Upper lobe of right lung (tissue), 1 donor: ENCODE measurements around the gene AIG1. TPM values are rescaled to one million over a fixed set of nuclear protein-coding genes. Genes with fewer than 3 reads are reported as not detected.

Source experiments
- ATAC-seq: fragments of 200-7000 bp; cut with Tn5 transposase; one replicate; pipeline ENCODE4 v1.9.1; 2020; ENCODE audit warnings: mild to moderate bottlenecking, moderate library complexity
- DNase-seq: peaks from one replicate; pipeline ENCODE4 v3.0.0-alpha.2; 2020
- H3K27ac ChIP-seq: fragments of 200-600 bp; one replicate; pipeline ENCODE4 v1.8.0; 2022
- H3K27me3 ChIP-seq: fragments of 200-600 bp; one replicate; pipeline ENCODE4 v1.8.0; 2022; ENCODE audit warnings: mild to moderate bottlenecking
- H3K36me3 ChIP-seq: fragments of 200-600 bp; one replicate; pipeline ENCODE4 v1.8.0; 2022
- H3K4me1 ChIP-seq: fragments of 200-600 bp; one replicate; pipeline ENCODE4 v1.8.0; 2022
- H3K4me3 ChIP-seq: fragments of 200-600 bp; one replicate; pipeline ENCODE4 v1.8.0; 2022; ENCODE audit warnings: mild to moderate bottlenecking
- H3K9me3 ChIP-seq: fragments of 200-600 bp; one replicate; pipeline ENCODE4 v1.8.0; 2022
- CTCF ChIP-seq: fragments of 200-600 bp; IDR thresholded peaks from one replicate; pipeline ENCODE4 v1.8.0; 2022; ENCODE audit warnings: antibody characterized with exemption
- intact Hi-C: fragments of 100-400 bp; cut with DNase I; formaldehyde crosslinking; loops from one replicate; pipeline ENCODE4 v1.11.0; 2022
- total RNA-seq: library from RNA; stranded (reverse); fragmentation: NEBNext Ultra II Directional; extraction: Animal tissue kit (Norgen Biotek cat#: 25700); gene quantifications from one replicate; pipeline ENCODE4 v1.2.1, GENCODE V29; 2021
- donor health status: DM: no; HTN: yes; CAD: no; lungs with severe emphysema.

Gene AIG1
- total RNA-seq, 1 donor from 2014 or later = 26.8 TPM

GRCh38 chr6:143234734-143235133 lies 174.0 kb downstream of the AIG1 start:
- Histone ChIP-seq H3K9me3 (no peaks in the 10 kb centered on the region), H3K4me1 (no peaks in the 10 kb centered on the region), H3K27ac (no peak overlapping the region), H3K27me3 (no peaks in the 10 kb centered on the region), H3K36me3 (no peaks in the 10 kb centered on the region), H3K4me3 (no peak overlapping the region)
- ATAC-seq (no peak), DNase-seq (no peak)
- no peak for TF ChIP-seq CTCF
- intact Hi-C loops = no loop called here

- no peaks in the 10 kb centered on the region for H3K4me1 ChIP-seq
- no peak for ATAC-seq
- H3K36me3 ChIP-seq = no peaks in the 10 kb centered on the region
- H3K9me3 ChIP-seq = no peaks in the 10 kb centered on the region
- no peak for DNase-seq
- no peak for TF ChIP-seq CTCF
- H3K27me3 ChIP-seq = no peaks in the 10 kb centered on the region
- no peak overlapping the region for H3K27ac ChIP-seq
- H3K4me3 ChIP-seq = no peak overlapping the region
- intact Hi-C loops = no loop called here
Measured at GRCh38 chr6:143236151-143236798, 175.6 kb downstream of the AIG1 start.

GRCh38 chr6:143238306-143238705 lies 177.6 kb downstream of the AIG1 start:
- DNase-seq (no peak), ATAC-seq (no peak)
- intact Hi-C loops = no loop called here
- no peak overlapping the region for H3K4me3 ChIP-seq
- no peaks in the 10 kb centered on the region for H3K36me3 ChIP-seq
- no peaks in the 10 kb centered on the region for H3K4me1 ChIP-seq
- no peaks in the 10 kb centered on the region for H3K27me3 ChIP-seq
- H3K27ac ChIP-seq = no peak overlapping the region
- no peak for TF ChIP-seq CTCF
- H3K9me3 ChIP-seq = no peaks in the 10 kb centered on the region

GRCh38 chr6:143241111-143241510 lies 180.4 kb downstream of the AIG1 start:
- TF ChIP-seq CTCF = no peak
- DNase-seq (no peak), ATAC-seq (no peak)
- H3K27me3 ChIP-seq = no peaks in the 10 kb centered on the region
- H3K9me3 ChIP-seq = no peaks in the 10 kb centered on the region
- H3K36me3 ChIP-seq = no peaks in the 10 kb centered on the region
- H3K27ac ChIP-seq = no peak overlapping the region
- intact Hi-C loops = no loop called here
- H3K4me1 ChIP-seq = no peaks in the 10 kb centered on the region
- H3K4me3 ChIP-seq = no peak overlapping the region

DNA sequence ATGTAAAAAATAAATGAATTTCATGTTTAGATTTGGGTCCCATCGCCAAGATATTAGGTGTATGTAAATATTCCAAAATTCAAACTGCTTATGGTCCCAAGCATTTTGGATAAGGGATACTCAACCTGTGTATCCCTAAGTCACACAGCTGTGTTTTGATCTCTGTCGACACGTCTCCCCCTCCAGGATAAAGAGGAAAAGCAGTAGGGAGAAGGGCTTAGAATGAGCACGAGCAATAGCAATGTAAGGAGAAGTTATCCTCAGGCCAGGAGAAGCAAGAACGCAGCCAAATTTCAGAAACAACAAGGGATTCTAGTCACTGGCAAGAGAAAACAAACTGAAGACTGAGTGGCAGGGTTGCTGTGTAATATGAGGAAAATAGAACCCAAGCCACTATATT lies 181.2 kb downstream of the AIG1 start:
- H3K36me3 ChIP-seq = no peaks in the 10 kb centered on the region
- ATAC-seq (no peak), DNase-seq (no peak)
- no peaks in the 10 kb centered on the region for H3K27me3 ChIP-seq
- H3K4me3 ChIP-seq = no peak overlapping the region
- no peak for TF ChIP-seq CTCF
- intact Hi-C loops = no loop called here
- no peak overlapping the region for H3K27ac ChIP-seq
- H3K9me3 ChIP-seq = no peaks in the 10 kb centered on the region
- H3K4me1 ChIP-seq = no peaks in the 10 kb centered on the region

DNA sequence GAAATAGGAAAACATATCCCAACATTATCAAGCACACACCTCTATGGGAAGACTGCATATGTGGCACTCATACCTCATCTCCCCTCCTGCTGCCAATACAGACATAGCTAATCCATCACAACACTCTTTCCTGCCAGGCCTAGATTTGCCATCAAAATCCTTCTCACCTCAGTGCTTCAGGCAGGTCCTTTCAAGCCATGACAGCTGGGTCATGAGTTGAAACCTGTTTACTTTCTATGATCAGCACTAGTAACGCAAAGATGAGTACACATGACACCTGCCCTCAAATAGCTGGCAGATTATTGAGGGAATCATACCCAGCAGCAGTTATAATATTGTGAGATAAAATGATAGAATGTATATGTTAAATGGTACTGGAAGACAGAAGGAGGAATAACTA lies 183.1 kb downstream of the AIG1 start:
- Histone ChIP-seq H3K9me3 (no peaks in the 10 kb centered on the region), H3K36me3 (no peaks in the 10 kb centered on the region), H3K4me3 (no peak overlapping the region), H3K4me1 (no peaks in the 10 kb centered on the region), H3K27ac (no peak overlapping the region), H3K27me3 (no peaks in the 10 kb centered on the region)
- DNase-seq (no peak), ATAC-seq (no peak)
- intact Hi-C loops = no loop called here
- TF ChIP-seq CTCF = no peak
